H1 (cell line): ENCODE data around the gene SPECC1. TPM values are rescaled to one million over a fixed set of nuclear protein-coding genes. Genes with fewer than 3 reads are reported as not detected.

Experiments used
- CTCF ChIA-PET: fragments of 300-600 bp; sonication (Branson Sonifier 250); formaldehyde crosslinking; loops from one replicate; lab custom pipeline; 2021; ENCODE audit not compliant: partially characterized antibody; lab: Charles Lee
- POLR2A ChIA-PET: fragments of 300-600 bp; sonication (Branson Sonifier 250); formaldehyde crosslinking; loops from one replicate; lab custom pipeline; 2021; ENCODE audit warnings: inconsistent platforms; ENCODE audit not compliant: partially characterized antibody; lab: Charles Lee
- DNase-seq, 2 experiments: peaks; one replicate each; pipeline versions ENCODE4 v3.0.0 to v3.0.0-alpha.2; 2010 to 2022; ENCODE audit warnings: low spot score in 2 of 2, low read depth in 1 of 2, mixed read lengths in 1 of 2
- FAIRE-seq: peaks from 2 replicates; lab custom pipeline; 2011; peaks lifted over from hg19 to GRCh38; lab: Jason Lieb, UNC
- H2AFZ ChIP-seq: 2 replicates; pipeline ENCODE4 v1.8.1; 2012; ENCODE audit warnings: low read length, inconsistent platforms
- H2AK5ac ChIP-seq: 2 replicates; pipeline ENCODE4 v1.6.1; 2013; ENCODE audit warnings: low read depth, low read length
- H2BK120ac ChIP-seq: replicated peaks from 2 replicates; pipeline ENCODE3; 2013; ENCODE audit warnings: low read depth, low read length, inconsistent platforms
- H2BK12ac ChIP-seq: 2 replicates; pipeline ENCODE4 v1.6.1; 2013; ENCODE audit warnings: low read depth, low read length
- H2BK15ac ChIP-seq: 2 replicates; pipeline ENCODE4 v1.6.1; 2013; ENCODE audit warnings: low read length
- H2BK20ac ChIP-seq: 2 replicates; pipeline ENCODE4 v1.6.1; 2013; ENCODE audit warnings: low read length
- H2BK5ac ChIP-seq: 2 replicates; pipeline ENCODE4 v1.6.1; 2013; ENCODE audit warnings: low read depth, low read length
- H3K14ac ChIP-seq: 2 replicates; pipeline ENCODE4 v1.6.1; 2013; ENCODE audit warnings: inconsistent platforms; ENCODE audit not compliant: insufficient read length
- H3K18ac ChIP-seq: 2 replicates; pipeline ENCODE4 v1.6.1; 2013; ENCODE audit warnings: low read length; ENCODE audit errors: extremely low read depth
- H3K23ac ChIP-seq: 2 replicates; pipeline ENCODE4 v1.6.1; 2013; ENCODE audit warnings: inconsistent platforms; ENCODE audit not compliant: insufficient read length
- H3K23me2 ChIP-seq: 2 replicates; pipeline ENCODE4 v1.6.1; 2013; ENCODE audit warnings: low read depth, low read length
- H3K27ac ChIP-seq: 2 replicates; pipeline ENCODE4 v1.6.1; 2011; ENCODE audit warnings: low read depth, low read length, inconsistent platforms
- H3K27me3 ChIP-seq, 4 experiments: replicated peaks in 1 of 4; 1 replicate in 1 of 4; 2 replicates in 3 of 4; pipeline versions ENCODE4 v1.6.1 to v1.8.1; 2011 to 2013; ENCODE audit warnings: low read length in 3 of 4, mild to moderate bottlenecking in 3 of 4, inconsistent platforms in 2 of 4, mixed read lengths in 2 of 4, moderate library complexity in 1 of 4; ENCODE audit not compliant: control insufficient read depth in 3 of 4, insufficient read depth in 3 of 4; ENCODE audit errors: extremely low read depth in 1 of 4
- H3K36me3 ChIP-seq, 4 experiments: 2 replicates each; pipeline versions ENCODE4 v1.6.1 to v1.8.1; 2011 to 2013; ENCODE audit warnings: mild to moderate bottlenecking in 4 of 4, low read length in 3 of 4, moderate library complexity in 2 of 4, control low read depth in 1 of 4, inconsistent platforms in 1 of 4; ENCODE audit not compliant: insufficient read depth in 4 of 4, control insufficient read depth in 2 of 4
- H3K4ac ChIP-seq: replicated peaks from 2 replicates; pipeline ENCODE3; 2013; ENCODE audit warnings: low read length, low read depth, mixed read lengths, inconsistent platforms; ENCODE audit not compliant: insufficient read length
- H3K4me1 ChIP-seq, 4 experiments: replicated peaks in 1 of 4; 1 replicate in 1 of 4; 2 replicates in 3 of 4; pipeline versions ENCODE4 v1.6.1 to v1.8.1; 2011 to 2013; ENCODE audit warnings: low read length in 3 of 4, inconsistent platforms in 2 of 4, mixed read lengths in 1 of 4; ENCODE audit not compliant: insufficient read depth in 4 of 4, control insufficient read depth in 3 of 4
- H3K4me2 ChIP-seq, 2 experiments: 2 replicates each; pipeline versions ENCODE4 v1.6.1 to v1.8.1; 2011 to 2013; ENCODE audit warnings: low read depth in 2 of 2, low read length in 2 of 2, control low read depth in 1 of 2, inconsistent platforms in 1 of 2, mild to moderate bottlenecking in 1 of 2; ENCODE audit not compliant: insufficient read depth in 1 of 2
- H3K4me3 ChIP-seq, 4 experiments: fragments of 200-600, 300-600 bp in 1 of 4; sonication (generic), shearing (Covaris generic), sonication (Bioruptor Twin) in 1 of 4; 2 replicates each; pipeline versions ENCODE4 v1.5.1 to v1.8.1; 2011 to 2016; ENCODE audit warnings: low read length in 4 of 4, low read depth in 3 of 4, control low read depth in 2 of 4, inconsistent platforms in 2 of 4, mild to moderate bottlenecking in 2 of 4, mixed read lengths in 1 of 4, moderate library complexity in 1 of 4; ENCODE audit not compliant: insufficient read depth in 2 of 4; ENCODE audit errors: extremely low read depth in 1 of 4
- H3K56ac ChIP-seq: replicated peaks from 2 replicates; pipeline ENCODE3; 2013; ENCODE audit warnings: low read depth, mild to moderate bottlenecking, mixed read lengths, low read length, inconsistent platforms; ENCODE audit not compliant: insufficient read length
- H3K79me1 ChIP-seq: 2 replicates; pipeline ENCODE4 v1.6.1; 2013; ENCODE audit warnings: low read depth, low read length, control low read depth
- H3K79me2 ChIP-seq, 2 experiments: 2 replicates each; pipeline versions ENCODE4 v1.6.1 to v1.8.1; 2012 to 2013; ENCODE audit warnings: low read length in 2 of 2, mild to moderate bottlenecking in 2 of 2, inconsistent platforms in 1 of 2; ENCODE audit not compliant: insufficient read depth in 2 of 2, control insufficient read depth in 1 of 2
- H3K9ac ChIP-seq, 4 experiments: replicated peaks in 1 of 4; 1 replicate in 1 of 4; 2 replicates in 3 of 4; pipeline versions ENCODE4 v1.6.1 to v1.8.1; 2011 to 2013; ENCODE audit warnings: low read depth in 3 of 4, low read length in 3 of 4, control low read depth in 2 of 4, mild to moderate bottlenecking in 2 of 4, moderate library complexity in 2 of 4, inconsistent platforms in 1 of 4; ENCODE audit errors: extremely low read depth in 1 of 4
- H3K9me3 ChIP-seq, 2 experiments: 2 replicates each; pipeline versions ENCODE4 v1.6.1 to v1.8.1; 2012 to 2013; ENCODE audit warnings: mild to moderate bottlenecking in 2 of 2, moderate library complexity in 2 of 2, control low read depth in 1 of 2, inconsistent platforms in 1 of 2, low read depth in 1 of 2, low read length in 1 of 2, mixed read lengths in 1 of 2; ENCODE audit not compliant: insufficient read depth in 2 of 2
- H4K20me1 ChIP-seq, 2 experiments: replicated peaks in 1 of 2; 2 replicates each; pipeline versions ENCODE3 to v1.8.1; 2011 to 2013; ENCODE audit warnings: inconsistent platforms in 2 of 2, low read length in 2 of 2, mild to moderate bottlenecking in 1 of 2; ENCODE audit not compliant: insufficient read depth in 2 of 2, control insufficient read depth in 1 of 2
- H4K5ac ChIP-seq: 2 replicates; pipeline ENCODE4 v1.6.1; 2013; ENCODE audit warnings: low read length, low read depth, mixed read lengths, inconsistent platforms; ENCODE audit not compliant: insufficient read length
- H4K8ac ChIP-seq: 2 replicates; pipeline ENCODE4 v1.8.0; 2013; ENCODE audit warnings: mild to moderate bottlenecking, moderate library complexity, low read length, inconsistent platforms; ENCODE audit not compliant: insufficient read depth; ENCODE audit errors: extremely low read depth
- H4K91ac ChIP-seq: replicated peaks from 2 replicates; pipeline ENCODE3; 2013; ENCODE audit warnings: low read length, mixed read lengths, inconsistent platforms; ENCODE audit not compliant: insufficient read length
- EZH2 ChIP-seq: fragments of 200-600 bp; sonication (generic); IDR thresholded peaks from 2 replicates; pipeline ENCODE4 v1.7.1; 2012; ENCODE audit warnings: low read depth, mild to moderate bottlenecking, moderate library complexity, low read length, inconsistent platforms; ENCODE audit not compliant: severe bottlenecking
- JUND ChIP-seq: IDR thresholded peaks from 2 replicates; pipeline ENCODE4 v1.6.1; 2011; ENCODE audit warnings: mild to moderate bottlenecking, improper control_type of control experiment, low read length
- WGBS, 2 experiments: shearing (Covaris generic) in 1 of 2; methylation state at CpG; one replicate each; pipeline versions ENCODE4 v1.1.6 to v1.1.7; 2013 to 2015; ENCODE audit warnings: low lambda C conversion rate in 2 of 2, mixed read lengths in 2 of 2, inconsistent platforms in 1 of 2, low coverage in 1 of 2, missing lambda C conversion rate in 1 of 2; ENCODE audit not compliant: insufficient replicate concordance in 2 of 2, insufficient coverage in 1 of 2, insufficient read length in 1 of 2; ENCODE audit errors: extremely low coverage in 1 of 2, missing lambda C conversion rate in 1 of 2; 5-methylcytosine and 5-hydroxymethylcytosine counted together
- polyA plus RNA-seq, 7 experiments: library from polyadenylated mRNA; depleted of rRNA in 3 of 7; stranded (reverse) in 5 of 7; unstranded in 2 of 7; fragments of >200 nt in 5 of 7; fragments of 200-250 nt in 2 of 7; gene quantifications; 1 replicate in 5 of 7; 2 replicates in 1 of 7; 4 replicates in 1 of 7; pipeline versions ENCODE4 v1.2.1 to v1.2.3, GENCODE V29; 2011 to 2013; ENCODE audit warnings: missing spikeins in 2 of 7, mixed read lengths in 2 of 7
- total RNA-seq: library from RNA; stranded (reverse); fragmentation: NEBNext Ultra II Directional; extraction: Animal tissue kit (Norgen Biotek cat#: 25700); gene quantifications from 2 replicates; pipeline ENCODE4 v1.2.1, GENCODE V29; 2021

Gene SPECC1
- total and polyA plus RNA-seq, 2 of the 8 experiments (the other 6 are each of a cell fraction or from before 2014, with no cell fraction given), result 35.8 to 87.9 TPM

DNA sequence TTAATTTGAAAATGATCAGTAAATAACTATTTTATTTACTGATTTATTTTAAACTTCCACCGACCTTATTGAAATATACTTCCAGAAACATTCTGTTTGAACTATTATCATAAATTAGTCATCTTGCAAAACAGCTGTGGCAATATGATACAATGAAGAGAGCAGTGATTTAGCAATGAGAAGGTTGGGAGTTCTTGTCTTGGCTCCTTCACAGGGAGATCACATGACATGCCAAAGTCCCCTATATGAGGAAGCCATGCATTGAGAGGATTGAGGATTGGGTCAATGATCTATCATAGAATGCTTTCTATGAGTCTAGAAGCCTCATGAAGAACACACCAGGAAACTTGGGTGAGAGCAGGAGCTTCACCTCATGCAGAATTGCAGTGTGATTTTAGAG lies 235.5 kb downstream of the SPECC1 start:
- DNase-seq (no peak), FAIRE-seq (no peak)
- Histone ChIP-seq H3K14ac (no peak overlapping the region), H2AFZ (no peak overlapping the region), H3K79me1 (no peaks in the 10 kb centered on the region), H3K4me2 (no peak overlapping the region), H3K23ac (no peak overlapping the region), H2BK120ac (no peak overlapping the region), H4K5ac (no peak overlapping the region), H2BK15ac (no peak overlapping the region), H2BK5ac (no peak overlapping the region), H2AK5ac (no peak overlapping the region), H3K23me2 (no peaks in the 10 kb centered on the region), H3K27ac (no peak overlapping the region), H2BK12ac (no peak overlapping the region), H3K79me2 (no peaks in the 10 kb centered on the region), H2BK20ac (no peak overlapping the region), H3K4me3 (no peak overlapping the region), H4K8ac (no peak overlapping the region), H3K4ac (no peak overlapping the region), H3K36me3 (peaks cover 5 to 26% (median 13%) of the 10 kb centered on the region in 4 experiments), H4K91ac (no peak overlapping the region), H3K56ac (no peak overlapping the region), H3K27me3 (no peaks in the 10 kb centered on the region), H3K9me3 (no peaks in the 10 kb centered on the region), H3K18ac (no peak overlapping the region), H4K20me1 (no peaks in the 10 kb centered on the region), H3K4me1 (no peaks in the 10 kb centered on the region), H3K9ac (no peak overlapping the region)
- WGBS, 2 experiments, result 96% methylated on average over 1 of the region's 1 CpG; no CpG with 5 or more reads in 1 of the 2 experiments
- POLR2A ChIA-PET, result no interaction called here
- CTCF ChIA-PET, result interaction anchor here (1.0 to 3.0 kb wide), 5 partner anchors 9 to 123 kb away, joined by 3 to 12 read pairs (median 3); no protein-coding TSS in a partner anchor
- TF ChIP-seq EZH2, result no peak
- no peak for TF ChIP-seq JUND
